ENCODE results near the gene BCO2. TPM values are rescaled to one million over a fixed set of nuclear protein-coding genes. Genes with fewer than 3 reads are reported as not detected.

The BCO2 gene
- total and polyA plus RNA-seq, 10 of the 15 experiments (the other 5 are each of a cell fraction or from before 2014, with no cell fraction given) = 0.29 to 1.0 (median 0.57) TPM

DNA sequence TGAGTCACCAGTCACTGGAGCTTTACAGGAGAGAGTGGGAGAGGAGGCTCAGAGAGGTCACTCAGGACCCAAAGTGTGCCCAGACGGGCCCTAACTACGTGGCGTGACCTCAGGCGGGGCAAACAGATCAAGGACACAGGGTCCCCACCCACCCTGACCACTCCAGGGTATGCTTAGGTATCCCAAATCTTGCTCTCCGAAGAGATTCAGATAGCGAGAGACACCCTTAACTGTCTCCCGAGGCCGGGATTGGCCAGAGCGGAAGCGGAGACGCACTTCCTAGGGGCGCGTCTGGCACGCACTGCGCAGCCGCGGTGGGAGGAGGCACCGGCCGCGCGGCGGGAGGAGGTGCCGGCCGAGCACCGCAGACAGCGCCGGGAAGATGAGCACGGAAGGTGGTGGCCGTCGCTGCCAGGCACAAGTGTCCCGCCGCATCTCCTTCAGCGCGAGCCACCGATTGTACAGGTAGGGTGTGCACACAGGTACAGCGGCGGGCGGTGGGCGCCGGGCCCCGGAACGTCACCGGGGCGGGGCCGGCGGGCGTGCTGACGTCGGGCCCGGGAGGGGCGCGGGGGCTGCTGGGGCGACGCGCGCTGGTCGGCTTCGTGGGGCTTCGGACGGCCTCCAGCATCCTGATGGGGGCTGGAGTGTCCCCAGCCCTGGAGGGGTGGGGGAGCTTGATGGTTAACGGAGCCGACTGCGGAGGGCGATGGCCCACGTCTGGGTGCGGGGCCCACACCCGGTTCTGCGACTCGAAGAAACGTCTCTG, 50.9 kb downstream of the BCO2 start, which contains the start of gene PTS (continued):
- TF ChIP-seq, protein P1, sequence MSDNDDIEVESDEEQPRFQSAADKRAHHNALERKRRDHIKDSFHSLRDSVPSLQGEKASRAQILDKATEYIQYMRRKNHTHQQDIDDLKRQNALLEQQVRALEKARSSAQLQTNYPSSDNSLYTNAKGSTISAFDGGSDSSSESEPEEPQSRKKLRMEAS (IDR thresholded peaks at IDR 0.05; ENCODE audit: low read depth, low read length) = no peak; the same call in 1 of the 2 replicates
- TF ChIP-seq MTA3 (IDR thresholded peaks at IDR 0.05; ENCODE audit: borderline replicate concordance, low read length) = no peak
- TF ChIP-seq STAT1 (conservative IDR thresholded peaks at IDR 0.05) = no peak; the same call in 1 of the 2 replicates
- TF ChIP-seq DPF2 (IDR thresholded peaks at IDR 0.05) = peak; percentile 78
- no peak for TF ChIP-seq RAD51 (IDR thresholded peaks at IDR 0.05)
- peak; percentile 84; the same call in 1 of the 2 replicates for TF ChIP-seq SMAD5 (IDR thresholded peaks at IDR 0.05; ENCODE audit: low read depth)
- TF ChIP-seq, protein P2, sequence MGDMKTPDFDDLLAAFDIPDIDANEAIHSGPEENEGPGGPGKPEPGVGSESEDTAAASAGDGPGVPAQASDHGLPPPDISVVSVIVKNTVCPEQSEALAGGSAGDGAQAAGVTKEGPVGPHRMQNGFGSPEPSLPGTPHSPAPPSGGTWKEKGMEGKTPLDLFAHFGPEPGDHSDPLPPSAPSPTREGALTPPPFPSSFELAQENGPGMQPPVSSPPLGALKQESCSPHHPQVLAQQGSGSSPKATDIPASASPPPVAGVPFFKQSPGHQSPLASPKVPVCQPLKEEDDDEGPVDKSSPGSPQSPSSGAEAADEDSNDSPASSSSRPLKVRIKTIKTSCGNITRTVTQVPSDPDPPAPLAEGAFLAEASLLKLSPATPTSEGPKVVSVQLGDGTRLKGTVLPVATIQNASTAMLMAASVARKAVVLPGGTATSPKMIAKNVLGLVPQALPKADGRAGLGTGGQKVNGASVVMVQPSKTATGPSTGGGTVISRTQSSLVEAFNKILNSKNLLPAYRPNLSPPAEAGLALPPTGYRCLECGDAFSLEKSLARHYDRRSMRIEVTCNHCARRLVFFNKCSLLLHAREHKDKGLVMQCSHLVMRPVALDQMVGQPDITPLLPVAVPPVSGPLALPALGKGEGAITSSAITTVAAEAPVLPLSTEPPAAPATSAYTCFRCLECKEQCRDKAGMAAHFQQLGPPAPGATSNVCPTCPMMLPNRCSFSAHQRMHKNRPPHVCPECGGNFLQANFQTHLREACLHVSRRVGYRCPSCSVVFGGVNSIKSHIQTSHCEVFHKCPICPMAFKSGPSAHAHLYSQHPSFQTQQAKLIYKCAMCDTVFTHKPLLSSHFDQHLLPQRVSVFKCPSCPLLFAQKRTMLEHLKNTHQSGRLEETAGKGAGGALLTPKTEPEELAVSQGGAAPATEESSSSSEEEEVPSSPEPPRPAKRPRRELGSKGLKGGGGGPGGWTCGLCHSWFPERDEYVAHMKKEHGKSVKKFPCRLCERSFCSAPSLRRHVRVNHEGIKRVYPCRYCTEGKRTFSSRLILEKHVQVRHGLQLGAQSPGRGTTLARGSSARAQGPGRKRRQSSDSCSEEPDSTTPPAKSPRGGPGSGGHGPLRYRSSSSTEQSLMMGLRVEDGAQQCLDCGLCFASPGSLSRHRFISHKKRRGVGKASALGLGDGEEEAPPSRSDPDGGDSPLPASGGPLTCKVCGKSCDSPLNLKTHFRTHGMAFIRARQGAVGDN (IDR thresholded peaks at IDR 0.05) = peak; percentile 79
- TF ChIP-seq, protein P3, sequence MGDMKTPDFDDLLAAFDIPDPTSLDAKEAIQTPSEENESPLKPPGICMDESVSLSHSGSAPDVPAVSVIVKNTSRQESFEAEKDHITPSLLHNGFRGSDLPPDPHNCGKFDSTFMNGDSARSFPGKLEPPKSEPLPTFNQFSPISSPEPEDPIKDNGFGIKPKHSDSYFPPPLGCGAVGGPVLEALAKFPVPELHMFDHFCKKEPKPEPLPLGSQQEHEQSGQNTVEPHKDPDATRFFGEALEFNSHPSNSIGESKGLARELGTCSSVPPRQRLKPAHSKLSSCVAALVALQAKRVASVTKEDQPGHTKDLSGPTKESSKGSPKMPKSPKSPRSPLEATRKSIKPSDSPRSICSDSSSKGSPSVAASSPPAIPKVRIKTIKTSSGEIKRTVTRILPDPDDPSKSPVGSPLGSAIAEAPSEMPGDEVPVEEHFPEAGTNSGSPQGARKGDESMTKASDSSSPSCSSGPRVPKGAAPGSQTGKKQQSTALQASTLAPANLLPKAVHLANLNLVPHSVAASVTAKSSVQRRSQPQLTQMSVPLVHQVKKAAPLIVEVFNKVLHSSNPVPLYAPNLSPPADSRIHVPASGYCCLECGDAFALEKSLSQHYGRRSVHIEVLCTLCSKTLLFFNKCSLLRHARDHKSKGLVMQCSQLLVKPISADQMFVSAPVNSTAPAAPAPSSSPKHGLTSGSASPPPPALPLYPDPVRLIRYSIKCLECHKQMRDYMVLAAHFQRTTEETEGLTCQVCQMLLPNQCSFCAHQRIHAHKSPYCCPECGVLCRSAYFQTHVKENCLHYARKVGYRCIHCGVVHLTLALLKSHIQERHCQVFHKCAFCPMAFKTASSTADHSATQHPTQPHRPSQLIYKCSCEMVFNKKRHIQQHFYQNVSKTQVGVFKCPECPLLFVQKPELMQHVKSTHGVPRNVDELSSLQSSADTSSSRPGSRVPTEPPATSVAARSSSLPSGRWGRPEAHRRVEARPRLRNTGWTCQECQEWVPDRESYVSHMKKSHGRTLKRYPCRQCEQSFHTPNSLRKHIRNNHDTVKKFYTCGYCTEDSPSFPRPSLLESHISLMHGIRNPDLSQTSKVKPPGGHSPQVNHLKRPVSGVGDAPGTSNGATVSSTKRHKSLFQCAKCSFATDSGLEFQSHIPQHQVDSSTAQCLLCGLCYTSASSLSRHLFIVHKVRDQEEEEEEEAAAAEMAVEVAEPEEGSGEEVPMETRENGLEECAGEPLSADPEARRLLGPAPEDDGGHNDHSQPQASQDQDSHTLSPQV (IDR thresholded peaks at IDR 0.05) = peak; percentile 71; the same call in 1 of the 2 replicates
- 0 out of 2 replicates have a peak, but pooled peaks have one; percentile 21 for TF ChIP-seq ZSCAN29 (IDR thresholded peaks at IDR 0.05)

Data from GM12878 (cell line).